Measurements from ENCODE around the gene PLEKHB2.

The PLEKHB2 gene

GRCh38 chr2:131121464-131121863, 16.3 kb downstream of the PLEKHB2 start:
- no peak overlapping the region for H3K4me3 ChIP-seq (ENCODE audit: low read depth, low read length)
- H3K36me3 ChIP-seq: peaks cover 9% of the 10 kb centered on the region
- no peaks in the 10 kb centered on the region for H3K9me3 ChIP-seq (ENCODE audit: severe bottlenecking)
- DNase-seq: no peak
- TF ChIP-seq CTCF (IDR thresholded peaks at IDR 0.05; ENCODE audit: low read depth, low read length): no peak
- no peaks in the 10 kb centered on the region for H3K27me3 ChIP-seq (ENCODE audit: insufficient read depth, low read depth, severe bottlenecking)
- no peak overlapping the region for H3K27ac ChIP-seq

GRCh38 chr2:131122496-131122895, 17.4 kb downstream of the PLEKHB2 start:
- Histone ChIP-seq H3K36me3 (peaks cover 18% of the 10 kb centered on the region), H3K27me3 (ENCODE audit: insufficient read depth, low read depth, severe bottlenecking) (no peaks in the 10 kb centered on the region), H3K4me3 (ENCODE audit: low read depth, low read length) (no peak overlapping the region), H3K9me3 (ENCODE audit: severe bottlenecking) (no peaks in the 10 kb centered on the region), H3K27ac (no peak overlapping the region)
- no peak for DNase-seq
- no peak for TF ChIP-seq CTCF (IDR thresholded peaks at IDR 0.05; ENCODE audit: low read depth, low read length)

GRCh38 chr2:131123192-131123591, 18.1 kb downstream of the PLEKHB2 start:
- H3K9me3 ChIP-seq (ENCODE audit: severe bottlenecking): no peaks in the 10 kb centered on the region
- no peaks in the 10 kb centered on the region for H3K27me3 ChIP-seq (ENCODE audit: insufficient read depth, low read depth, severe bottlenecking)
- H3K27ac ChIP-seq: no peak overlapping the region
- H3K36me3 ChIP-seq: peaks cover 22% of the 10 kb centered on the region
- H3K4me3 ChIP-seq (ENCODE audit: low read depth, low read length): no peak overlapping the region
- no peak for TF ChIP-seq CTCF (IDR thresholded peaks at IDR 0.05; ENCODE audit: low read depth, low read length)
- no peak for DNase-seq

- Histone ChIP-seq H3K36me3 (peaks cover 35% of the 10 kb centered on the region), H3K9me3 (ENCODE audit: severe bottlenecking) (no peaks in the 10 kb centered on the region), H3K4me3 (ENCODE audit: low read depth, low read length) (no peak overlapping the region), H3K27ac (no peak overlapping the region), H3K27me3 (ENCODE audit: insufficient read depth, low read depth, severe bottlenecking) (no peaks in the 10 kb centered on the region)
- DNase-seq: no peak
- no peak for TF ChIP-seq CTCF (IDR thresholded peaks at IDR 0.05; ENCODE audit: low read depth, low read length)
Measured at GRCh38 chr2:131125195-131125757, 20.1 kb downstream of the PLEKHB2 start.

GRCh38 chr2:131126436-131126835, 21.3 kb downstream of the PLEKHB2 start:
- H3K4me3 ChIP-seq (ENCODE audit: low read depth, low read length): no peak overlapping the region
- H3K36me3 ChIP-seq: peaks cover 44% of the 10 kb centered on the region
- DNase-seq: no peak
- no peaks in the 10 kb centered on the region for H3K27me3 ChIP-seq (ENCODE audit: insufficient read depth, low read depth, severe bottlenecking)
- TF ChIP-seq CTCF (IDR thresholded peaks at IDR 0.05; ENCODE audit: low read depth, low read length): no peak
- no peak overlapping the region for H3K27ac ChIP-seq
- no peaks in the 10 kb centered on the region for H3K9me3 ChIP-seq (ENCODE audit: severe bottlenecking)

- no peak for DNase-seq
- Histone ChIP-seq H3K9me3 (ENCODE audit: severe bottlenecking) (no peaks in the 10 kb centered on the region), H3K4me3 (ENCODE audit: low read depth, low read length) (no peak overlapping the region), H3K27ac (no peak overlapping the region), H3K36me3 (peaks cover 44% of the 10 kb centered on the region), H3K27me3 (ENCODE audit: insufficient read depth, low read depth, severe bottlenecking) (no peaks in the 10 kb centered on the region)
- TF ChIP-seq CTCF (IDR thresholded peaks at IDR 0.05; ENCODE audit: low read depth, low read length): no peak
Measured at GRCh38 chr2:131127076-131127475, 21.9 kb downstream of the PLEKHB2 start.

Measured in WERI-Rb-1 (cell line).